Tibial nerve (tissue), 3 donors: ENCODE results near the gene THBS2.

Experiments used
- POLR2A ChIP-seq, 2 donors: fragments of 450-650 bp; IDR thresholded peaks; one replicate each; pipeline ENCODE4 v1.6.1; 2017; ENCODE audit warnings: antibody characterized with exemption in 2 of 2, mild to moderate bottlenecking in 2 of 2, moderate library complexity in 2 of 2
- TF ChIP-seq, protein P1 (sequence below), 5 experiments: fragments of 200-600 bp in 3 of 5; fragments of 450-650 bp in 2 of 5; sonication (generic) in 3 of 5; IDR thresholded peaks; one replicate each; pipeline ENCODE4 v1.5.1; 2016 to 2019; ENCODE audit warnings: antibody characterized with exemption in 5 of 5, mild to moderate bottlenecking in 3 of 5, moderate library complexity in 2 of 5

GRCh38 chr6:169300916-169301315 lies 47.3 kb upstream of the THBS2 start:
- TF ChIP-seq POLR2A (IDR thresholded peaks at IDR 0.05), result no peak
- TF ChIP-seq, protein P1, sequence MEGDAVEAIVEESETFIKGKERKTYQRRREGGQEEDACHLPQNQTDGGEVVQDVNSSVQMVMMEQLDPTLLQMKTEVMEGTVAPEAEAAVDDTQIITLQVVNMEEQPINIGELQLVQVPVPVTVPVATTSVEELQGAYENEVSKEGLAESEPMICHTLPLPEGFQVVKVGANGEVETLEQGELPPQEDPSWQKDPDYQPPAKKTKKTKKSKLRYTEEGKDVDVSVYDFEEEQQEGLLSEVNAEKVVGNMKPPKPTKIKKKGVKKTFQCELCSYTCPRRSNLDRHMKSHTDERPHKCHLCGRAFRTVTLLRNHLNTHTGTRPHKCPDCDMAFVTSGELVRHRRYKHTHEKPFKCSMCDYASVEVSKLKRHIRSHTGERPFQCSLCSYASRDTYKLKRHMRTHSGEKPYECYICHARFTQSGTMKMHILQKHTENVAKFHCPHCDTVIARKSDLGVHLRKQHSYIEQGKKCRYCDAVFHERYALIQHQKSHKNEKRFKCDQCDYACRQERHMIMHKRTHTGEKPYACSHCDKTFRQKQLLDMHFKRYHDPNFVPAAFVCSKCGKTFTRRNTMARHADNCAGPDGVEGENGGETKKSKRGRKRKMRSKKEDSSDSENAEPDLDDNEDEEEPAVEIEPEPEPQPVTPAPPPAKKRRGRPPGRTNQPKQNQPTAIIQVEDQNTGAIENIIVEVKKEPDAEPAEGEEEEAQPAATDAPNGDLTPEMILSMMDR (IDR thresholded peaks at IDR 0.05), result no peak
